H1 (cell line): ENCODE results near the gene CCDC92B. TPM values are rescaled to one million over a fixed set of nuclear protein-coding genes. Genes with fewer than 3 reads are reported as not detected.

Experiments
- CTCF ChIA-PET: fragments of 300-600 bp; sonication (Branson Sonifier 250); formaldehyde crosslinking; loops from one replicate; lab custom pipeline; 2021; ENCODE audit not compliant: partially characterized antibody; lab: Charles Lee
- POLR2A ChIA-PET: fragments of 300-600 bp; sonication (Branson Sonifier 250); formaldehyde crosslinking; loops from one replicate; lab custom pipeline; 2021; ENCODE audit warnings: inconsistent platforms; ENCODE audit not compliant: partially characterized antibody; lab: Charles Lee
- DNase-seq, 2 experiments: peaks; one replicate each; pipeline versions ENCODE4 v3.0.0 to v3.0.0-alpha.2; 2010 to 2022; ENCODE audit warnings: low spot score in 2 of 2, low read depth in 1 of 2, mixed read lengths in 1 of 2
- FAIRE-seq: peaks from 2 replicates; lab custom pipeline; 2011; peaks lifted over from hg19 to GRCh38; lab: Jason Lieb, UNC
- H2AFZ ChIP-seq: 2 replicates; pipeline ENCODE4 v1.8.1; 2012; ENCODE audit warnings: low read length, inconsistent platforms
- H2AK5ac ChIP-seq: 2 replicates; pipeline ENCODE4 v1.6.1; 2013; ENCODE audit warnings: low read depth, low read length
- H2BK120ac ChIP-seq: replicated peaks from 2 replicates; pipeline ENCODE3; 2013; ENCODE audit warnings: low read depth, low read length, inconsistent platforms
- H2BK12ac ChIP-seq: 2 replicates; pipeline ENCODE4 v1.6.1; 2013; ENCODE audit warnings: low read depth, low read length
- H2BK15ac ChIP-seq: 2 replicates; pipeline ENCODE4 v1.6.1; 2013; ENCODE audit warnings: low read length
- H2BK20ac ChIP-seq: 2 replicates; pipeline ENCODE4 v1.6.1; 2013; ENCODE audit warnings: low read length
- H2BK5ac ChIP-seq: 2 replicates; pipeline ENCODE4 v1.6.1; 2013; ENCODE audit warnings: low read depth, low read length
- H3K14ac ChIP-seq: 2 replicates; pipeline ENCODE4 v1.6.1; 2013; ENCODE audit warnings: inconsistent platforms; ENCODE audit not compliant: insufficient read length
- H3K18ac ChIP-seq: 2 replicates; pipeline ENCODE4 v1.6.1; 2013; ENCODE audit warnings: low read length; ENCODE audit errors: extremely low read depth
- H3K23ac ChIP-seq: 2 replicates; pipeline ENCODE4 v1.6.1; 2013; ENCODE audit warnings: inconsistent platforms; ENCODE audit not compliant: insufficient read length
- H3K23me2 ChIP-seq: 2 replicates; pipeline ENCODE4 v1.6.1; 2013; ENCODE audit warnings: low read depth, low read length
- H3K27ac ChIP-seq: 2 replicates; pipeline ENCODE4 v1.6.1; 2011; ENCODE audit warnings: low read depth, low read length, inconsistent platforms
- H3K27me3 ChIP-seq, 4 experiments: replicated peaks in 1 of 4; 1 replicate in 1 of 4; 2 replicates in 3 of 4; pipeline versions ENCODE4 v1.6.1 to v1.8.1; 2011 to 2013; ENCODE audit warnings: low read length in 3 of 4, mild to moderate bottlenecking in 3 of 4, inconsistent platforms in 2 of 4, mixed read lengths in 2 of 4, moderate library complexity in 1 of 4; ENCODE audit not compliant: control insufficient read depth in 3 of 4, insufficient read depth in 3 of 4; ENCODE audit errors: extremely low read depth in 1 of 4
- H3K36me3 ChIP-seq, 4 experiments: 2 replicates each; pipeline versions ENCODE4 v1.6.1 to v1.8.1; 2011 to 2013; ENCODE audit warnings: mild to moderate bottlenecking in 4 of 4, low read length in 3 of 4, moderate library complexity in 2 of 4, control low read depth in 1 of 4, inconsistent platforms in 1 of 4; ENCODE audit not compliant: insufficient read depth in 4 of 4, control insufficient read depth in 2 of 4
- H3K4ac ChIP-seq: replicated peaks from 2 replicates; pipeline ENCODE3; 2013; ENCODE audit warnings: low read length, low read depth, mixed read lengths, inconsistent platforms; ENCODE audit not compliant: insufficient read length
- H3K4me1 ChIP-seq, 4 experiments: replicated peaks in 1 of 4; 1 replicate in 1 of 4; 2 replicates in 3 of 4; pipeline versions ENCODE4 v1.6.1 to v1.8.1; 2011 to 2013; ENCODE audit warnings: low read length in 3 of 4, inconsistent platforms in 2 of 4, mixed read lengths in 1 of 4; ENCODE audit not compliant: insufficient read depth in 4 of 4, control insufficient read depth in 3 of 4
- H3K4me2 ChIP-seq, 2 experiments: 2 replicates each; pipeline versions ENCODE4 v1.6.1 to v1.8.1; 2011 to 2013; ENCODE audit warnings: low read depth in 2 of 2, low read length in 2 of 2, control low read depth in 1 of 2, inconsistent platforms in 1 of 2, mild to moderate bottlenecking in 1 of 2; ENCODE audit not compliant: insufficient read depth in 1 of 2
- H3K4me3 ChIP-seq, 4 experiments: fragments of 200-600, 300-600 bp in 1 of 4; sonication (generic), shearing (Covaris generic), sonication (Bioruptor Twin) in 1 of 4; 2 replicates each; pipeline versions ENCODE4 v1.5.1 to v1.8.1; 2011 to 2016; ENCODE audit warnings: low read length in 4 of 4, low read depth in 3 of 4, control low read depth in 2 of 4, inconsistent platforms in 2 of 4, mild to moderate bottlenecking in 2 of 4, mixed read lengths in 1 of 4, moderate library complexity in 1 of 4; ENCODE audit not compliant: insufficient read depth in 2 of 4; ENCODE audit errors: extremely low read depth in 1 of 4
- H3K56ac ChIP-seq: replicated peaks from 2 replicates; pipeline ENCODE3; 2013; ENCODE audit warnings: low read depth, mild to moderate bottlenecking, mixed read lengths, low read length, inconsistent platforms; ENCODE audit not compliant: insufficient read length
- H3K79me1 ChIP-seq: 2 replicates; pipeline ENCODE4 v1.6.1; 2013; ENCODE audit warnings: low read depth, low read length, control low read depth
- H3K79me2 ChIP-seq, 2 experiments: 2 replicates each; pipeline versions ENCODE4 v1.6.1 to v1.8.1; 2012 to 2013; ENCODE audit warnings: low read length in 2 of 2, mild to moderate bottlenecking in 2 of 2, inconsistent platforms in 1 of 2; ENCODE audit not compliant: insufficient read depth in 2 of 2, control insufficient read depth in 1 of 2
- H3K9ac ChIP-seq, 4 experiments: replicated peaks in 1 of 4; 1 replicate in 1 of 4; 2 replicates in 3 of 4; pipeline versions ENCODE4 v1.6.1 to v1.8.1; 2011 to 2013; ENCODE audit warnings: low read depth in 3 of 4, low read length in 3 of 4, control low read depth in 2 of 4, mild to moderate bottlenecking in 2 of 4, moderate library complexity in 2 of 4, inconsistent platforms in 1 of 4; ENCODE audit errors: extremely low read depth in 1 of 4
- H3K9me3 ChIP-seq, 2 experiments: 2 replicates each; pipeline versions ENCODE4 v1.6.1 to v1.8.1; 2012 to 2013; ENCODE audit warnings: mild to moderate bottlenecking in 2 of 2, moderate library complexity in 2 of 2, control low read depth in 1 of 2, inconsistent platforms in 1 of 2, low read depth in 1 of 2, low read length in 1 of 2, mixed read lengths in 1 of 2; ENCODE audit not compliant: insufficient read depth in 2 of 2
- H4K20me1 ChIP-seq, 2 experiments: replicated peaks in 1 of 2; 2 replicates each; pipeline versions ENCODE3 to v1.8.1; 2011 to 2013; ENCODE audit warnings: inconsistent platforms in 2 of 2, low read length in 2 of 2, mild to moderate bottlenecking in 1 of 2; ENCODE audit not compliant: insufficient read depth in 2 of 2, control insufficient read depth in 1 of 2
- H4K5ac ChIP-seq: 2 replicates; pipeline ENCODE4 v1.6.1; 2013; ENCODE audit warnings: low read length, low read depth, mixed read lengths, inconsistent platforms; ENCODE audit not compliant: insufficient read length
- H4K8ac ChIP-seq: 2 replicates; pipeline ENCODE4 v1.8.0; 2013; ENCODE audit warnings: mild to moderate bottlenecking, moderate library complexity, low read length, inconsistent platforms; ENCODE audit not compliant: insufficient read depth; ENCODE audit errors: extremely low read depth
- H4K91ac ChIP-seq: replicated peaks from 2 replicates; pipeline ENCODE3; 2013; ENCODE audit warnings: low read length, mixed read lengths, inconsistent platforms; ENCODE audit not compliant: insufficient read length
- ATF3 ChIP-seq: IDR thresholded peaks from 2 replicates; pipeline ENCODE4 v1.6.1; 2011; ENCODE audit warnings: low read depth, mild to moderate bottlenecking, low read length; ENCODE audit not compliant: insufficient read depth
- BRCA1 ChIP-seq: IDR thresholded peaks from 2 replicates; pipeline ENCODE4 v1.6.1; 2012; ENCODE audit warnings: low read depth, low read length, improper control_type of control experiment
- EZH2 ChIP-seq: fragments of 200-600 bp; sonication (generic); IDR thresholded peaks from 2 replicates; pipeline ENCODE4 v1.7.1; 2012; ENCODE audit warnings: low read depth, mild to moderate bottlenecking, moderate library complexity, low read length, inconsistent platforms; ENCODE audit not compliant: severe bottlenecking
- FOSL1 ChIP-seq: IDR thresholded peaks from 2 replicates; pipeline ENCODE4 v1.6.1; 2011; ENCODE audit warnings: mild to moderate bottlenecking, low read depth, low read length, moderate library complexity; ENCODE audit not compliant: insufficient read depth
- JUN ChIP-seq: IDR thresholded peaks from 2 replicates; pipeline ENCODE4 v1.6.1; 2011; ENCODE audit warnings: low read depth, mild to moderate bottlenecking, improper control_type of control experiment, low read length
- KDM1A ChIP-seq: fragments of 200-600, 300-600 bp; sonication (generic); IDR thresholded peaks from 2 replicates; pipeline ENCODE4 v1.7.1; 2016; ENCODE audit warnings: mild to moderate bottlenecking, low read length, borderline replicate concordance
- POLR2AphosphoS5 ChIP-seq: IDR thresholded peaks from 2 replicates; pipeline ENCODE4 v1.6.1; 2011; ENCODE audit warnings: low read depth, low read length
- SP1 ChIP-seq: IDR thresholded peaks from 2 replicates; pipeline ENCODE4 v1.6.1; 2011; ENCODE audit warnings: low read depth, low read length
- TCF12 ChIP-seq: IDR thresholded peaks from 2 replicates; pipeline ENCODE4 v1.6.1; 2011; ENCODE audit warnings: low read depth, mild to moderate bottlenecking, low read length
- WGBS, 2 experiments: shearing (Covaris generic) in 1 of 2; methylation state at CpG; one replicate each; pipeline versions ENCODE4 v1.1.6 to v1.1.7; 2013 to 2015; ENCODE audit warnings: low lambda C conversion rate in 2 of 2, mixed read lengths in 2 of 2, inconsistent platforms in 1 of 2, low coverage in 1 of 2, missing lambda C conversion rate in 1 of 2; ENCODE audit not compliant: insufficient replicate concordance in 2 of 2, insufficient coverage in 1 of 2, insufficient read length in 1 of 2; ENCODE audit errors: extremely low coverage in 1 of 2, missing lambda C conversion rate in 1 of 2; 5-methylcytosine and 5-hydroxymethylcytosine counted together
- polyA plus RNA-seq, 7 experiments: library from polyadenylated mRNA; depleted of rRNA in 3 of 7; stranded (reverse) in 5 of 7; unstranded in 2 of 7; fragments of >200 nt in 5 of 7; fragments of 200-250 nt in 2 of 7; gene quantifications; 1 replicate in 5 of 7; 2 replicates in 1 of 7; 4 replicates in 1 of 7; pipeline versions ENCODE4 v1.2.1 to v1.2.3, GENCODE V29; 2011 to 2013; ENCODE audit warnings: missing spikeins in 2 of 7, mixed read lengths in 2 of 7
- total RNA-seq: library from RNA; stranded (reverse); fragmentation: NEBNext Ultra II Directional; extraction: Animal tissue kit (Norgen Biotek cat#: 25700); gene quantifications from 2 replicates; pipeline ENCODE4 v1.2.1, GENCODE V29; 2021

CCDC92B gene
- total and polyA plus RNA-seq, 2 of the 8 experiments (the other 6 are each of a cell fraction or from before 2014, with no cell fraction given) = 5.5 to 12.1 TPM

- Histone ChIP-seq H3K36me3 (peaks cover 0 to 64% (median 16%) of the 10 kb centered on the region in 4 experiments; a peak in 6 of 8 replicates), H3K56ac (no peak overlapping the region), H3K23ac (no peak overlapping the region), H3K18ac (no peak overlapping the region), H3K14ac (no peak overlapping the region), H3K23me2 (no peaks in the 10 kb centered on the region), H2AK5ac (no peak overlapping the region), H2BK20ac (no peak overlapping the region), H2BK12ac (no peak overlapping the region), H3K79me2 (no peaks in the 10 kb centered on the region), H4K8ac (peak overlapping the region; percentile 25; the same call in 1 of the 2 replicates), H3K9ac (no peak overlapping the region), H3K9me3 (no peaks in the 10 kb centered on the region), H2BK15ac (no peak overlapping the region), H3K27ac (no peak overlapping the region), H4K91ac (no peak overlapping the region), H3K4me1 (no peaks in the 10 kb centered on the region; a peak in 1 of 7 replicates), H2BK5ac (no peak overlapping the region), H3K4me3 (no peak overlapping the region), H4K5ac (no peak overlapping the region), H3K4ac (no peak overlapping the region), H3K4me2 (no peak overlapping the region), H3K27me3 (no peaks in the 10 kb centered on the region), H2AFZ (no peak overlapping the region), H4K20me1 (peaks cover 0 to 12% of the 10 kb centered on the region in 2 experiments), H2BK120ac (no peak overlapping the region), H3K79me1 (no peaks in the 10 kb centered on the region; the same call in 1 of the 2 replicates)
- DNase-seq = no peak
- 91% methylated on average over 25 of the region's 36 CpGs; no CpG with 5 or more reads in 1 of the 2 experiments for WGBS, 2 experiments
- ChIA-PET POLR2A (interaction anchor here (1.5 to 2.3 kb wide), 5 partner anchors 10 to 28 kb away, joined by 4 to 7 read pairs (median 5); no protein-coding TSS in a partner anchor), CTCF (interaction anchor here (0.8 to 4.5 kb wide), 8 partner anchors 8 to 305 kb away, joined by 3 to 30 read pairs (median 4); no protein-coding TSS in a partner anchor)
- no peak for FAIRE-seq
- TF ChIP-seq EZH2 = no peak
- TF ChIP-seq BRCA1 = no peak
- TF ChIP-seq ATF3 = no peak
- TF ChIP-seq TCF12 = no peak
- TF ChIP-seq KDM1A = no peak
- TF ChIP-seq POLR2AphosphoS5 = no peak
- no peak for TF ChIP-seq JUN
- no peak for TF ChIP-seq SP1
- TF ChIP-seq FOSL1 = no peak
Measured at GRCh38 chr17:2695961-2696760, 53.3 kb downstream of the CCDC92B start.
